NT2/D1 (cell line): ENCODE data around the gene PRMT7.

Experiments used
- DNase-seq: peaks from one replicate; pipeline ENCODE4 v3.0.0-alpha.2; 2011; ENCODE audit warnings: low read depth, low spot score
- H3K27me3 ChIP-seq: 2 replicates; pipeline ENCODE4 v1.6.0; 2011; ENCODE audit warnings: mild to moderate bottlenecking; ENCODE audit not compliant: insufficient read length, insufficient read depth
- H3K36me3 ChIP-seq: 2 replicates; pipeline ENCODE4 v1.6.1; 2011; ENCODE audit warnings: mild to moderate bottlenecking, low read length, mixed read lengths; ENCODE audit not compliant: insufficient read depth, insufficient read length
- H3K4me1 ChIP-seq: 2 replicates; pipeline ENCODE4 v1.5.1; 2011; ENCODE audit not compliant: insufficient read depth, insufficient read length
- H3K4me3 ChIP-seq: 2 replicates; pipeline ENCODE4 v1.5.1; 2011; ENCODE audit warnings: low read depth; ENCODE audit not compliant: insufficient read length
- H3K9ac ChIP-seq: 2 replicates; pipeline ENCODE4 v1.6.0; 2011; ENCODE audit warnings: low read depth; ENCODE audit not compliant: insufficient read length
- H3K9me3 ChIP-seq: 2 replicates; pipeline ENCODE4 v1.5.1; 2011; ENCODE audit warnings: mild to moderate bottlenecking, low read length; ENCODE audit not compliant: insufficient read depth
- SUZ12 ChIP-seq: IDR thresholded peaks from 2 replicates; pipeline ENCODE4 v1.6.1; 2011; ENCODE audit not compliant: insufficient read length, insufficient read depth; ENCODE audit errors: extremely low read depth
- YY1 ChIP-seq: IDR thresholded peaks from 2 replicates; pipeline ENCODE4 v1.6.1; 2011; ENCODE audit not compliant: insufficient read length, insufficient read depth
- ZNF274 ChIP-seq: IDR thresholded peaks from 2 replicates; pipeline ENCODE4 v1.6.1; 2011; ENCODE audit warnings: mild to moderate bottlenecking, low read depth, low read length

PRMT7 gene

GRCh38 chr16:68338326-68339119 lies 27.7 kb downstream of the PRMT7 start:
- H3K9ac ChIP-seq = no peak overlapping the region

DNA sequence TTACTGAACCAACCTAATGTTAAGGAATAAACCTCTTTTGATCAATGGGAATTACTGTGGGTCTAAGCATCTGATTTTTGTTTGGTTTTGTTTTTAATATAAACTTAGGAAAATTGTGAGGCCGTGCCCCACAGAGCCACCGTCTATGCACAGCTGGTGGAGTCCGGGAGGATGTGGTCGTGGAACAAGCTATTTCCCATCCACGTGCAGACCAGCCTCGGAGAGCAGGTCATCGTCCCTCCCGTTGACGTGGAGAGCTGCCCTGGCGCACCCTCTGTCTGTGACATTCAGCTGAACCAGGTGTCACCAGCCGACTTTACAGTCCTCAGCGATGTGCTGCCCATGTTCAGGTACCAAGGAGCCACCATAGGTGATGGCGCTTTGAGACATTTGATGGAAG lies 28.4 kb downstream of the PRMT7 start:
- H3K4me1 ChIP-seq = peaks cover 5% of the 10 kb centered on the region
- H3K36me3 ChIP-seq = peaks cover 85% of the 10 kb centered on the region
- no peak overlapping the region for H3K4me3 ChIP-seq
- H3K27me3 ChIP-seq = no peaks in the 10 kb centered on the region
- TF ChIP-seq ZNF274 (no peak), SUZ12 (no peak), YY1 (no peak)
- no peak for DNase-seq
- no peak overlapping the region for H3K9ac ChIP-seq
- no peaks in the 10 kb centered on the region for H3K9me3 ChIP-seq

More at GRCh38 chr16:68338326-68339119, 27.7 kb downstream of the PRMT7 start:
- no peak for DNase-seq
- Histone ChIP-seq H3K9me3 (no peaks in the 10 kb centered on the region), H3K36me3 (peaks cover 85% of the 10 kb centered on the region), H3K4me3 (no peak overlapping the region), H3K27me3 (no peaks in the 10 kb centered on the region), H3K4me1 (peaks cover 5% of the 10 kb centered on the region)
- TF ChIP-seq YY1 = no peak
- TF ChIP-seq SUZ12 = no peak

DNA sequence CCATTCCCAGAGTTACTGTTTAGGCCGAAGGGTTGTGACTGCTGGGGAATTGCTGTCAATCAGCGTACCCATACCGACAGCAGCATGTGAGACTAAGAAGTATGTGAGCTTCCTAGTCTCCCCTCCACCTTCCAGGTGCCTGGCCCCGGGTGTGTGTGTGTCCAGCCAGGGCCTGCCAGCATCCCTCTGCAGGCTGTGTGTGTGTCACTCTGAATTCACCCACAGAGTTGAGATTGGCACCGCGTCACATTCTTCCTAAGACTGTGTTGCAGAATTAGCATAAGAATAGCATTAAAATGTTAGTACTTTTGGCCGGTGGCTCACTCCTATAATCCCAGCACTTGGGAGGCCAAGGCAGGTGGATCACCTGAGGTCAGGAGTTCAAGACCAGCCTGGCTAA lies 31.8 kb downstream of the PRMT7 start:
- no peak for DNase-seq
- Histone ChIP-seq H3K36me3 (peaks cover 88% of the 10 kb centered on the region), H3K4me1 (peaks cover 9% of the 10 kb centered on the region), H3K27me3 (no peaks in the 10 kb centered on the region), H3K9ac (no peak overlapping the region), H3K9me3 (no peaks in the 10 kb centered on the region), H3K4me3 (no peak overlapping the region)
- no peak for TF ChIP-seq SUZ12
- TF ChIP-seq ZNF274 = no peak

GRCh38 chr16:68343137-68343536 lies 32.3 kb downstream of the PRMT7 start:
- H3K27me3 ChIP-seq = no peaks in the 10 kb centered on the region
- peaks cover 88% of the 10 kb centered on the region for H3K36me3 ChIP-seq
- peaks cover 9% of the 10 kb centered on the region for H3K4me1 ChIP-seq
- DNase-seq = no peak
- TF ChIP-seq ZNF274 (no peak), YY1 (no peak), SUZ12 (no peak)
- H3K9ac ChIP-seq = no peak overlapping the region
- no peak overlapping the region for H3K4me3 ChIP-seq
- no peaks in the 10 kb centered on the region for H3K9me3 ChIP-seq

- Histone ChIP-seq H3K4me3 (no peak overlapping the region), H3K27me3 (no peaks in the 10 kb centered on the region), H3K9ac (no peak overlapping the region), H3K4me1 (peaks cover 9% of the 10 kb centered on the region), H3K9me3 (no peaks in the 10 kb centered on the region), H3K36me3 (peaks cover 87% of the 10 kb centered on the region)
- TF ChIP-seq ZNF274 = no peak
- no peak for TF ChIP-seq SUZ12
- DNase-seq = no peak
Observed at GRCh38 chr16:68344252-68344651, 33.4 kb downstream of the PRMT7 start.

GRCh38 chr16:68345351-68345810 lies 34.6 kb downstream of the PRMT7 start:
- H3K4me1 ChIP-seq = peaks cover 9% of the 10 kb centered on the region
- H3K9me3 ChIP-seq = no peaks in the 10 kb centered on the region
- H3K27me3 ChIP-seq = no peaks in the 10 kb centered on the region
- no peak for TF ChIP-seq YY1
- TF ChIP-seq SUZ12 = no peak
- TF ChIP-seq ZNF274 = no peak
- no peak overlapping the region for H3K4me3 ChIP-seq
- no peak overlapping the region for H3K9ac ChIP-seq
- DNase-seq = no peak
- peaks cover 87% of the 10 kb centered on the region for H3K36me3 ChIP-seq

DNA sequence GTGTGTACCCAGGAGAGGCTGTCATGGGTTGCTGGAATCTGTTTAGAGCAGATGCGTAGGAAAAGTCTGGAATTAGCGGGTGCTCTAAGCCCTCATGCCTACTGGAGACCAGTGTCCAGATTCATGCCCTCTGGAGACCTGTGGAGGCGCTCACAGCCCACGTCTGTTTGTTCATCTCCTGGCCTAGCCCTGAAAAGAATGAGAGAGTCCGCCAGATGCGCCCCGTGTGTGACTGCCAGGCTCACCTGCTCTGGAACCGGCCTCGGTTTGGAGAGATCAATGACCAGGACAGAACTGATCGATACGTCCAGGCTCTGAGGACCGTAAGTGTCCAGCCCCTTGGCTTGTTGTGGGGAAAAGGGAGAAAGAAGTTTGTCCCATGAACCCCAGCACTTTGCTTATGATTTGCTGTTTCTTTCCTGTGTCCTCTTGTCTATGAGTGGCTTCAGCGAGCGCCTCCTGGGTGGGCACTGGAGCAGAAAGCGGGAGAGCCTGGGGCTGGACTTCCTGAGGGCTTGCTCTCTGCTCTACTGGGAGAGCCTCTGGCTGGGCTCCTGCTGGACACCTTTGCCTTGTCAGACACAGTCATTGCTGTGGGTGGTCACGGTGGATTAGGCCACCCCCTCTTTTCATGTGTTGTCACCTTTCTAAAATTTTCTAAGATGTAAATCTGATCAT lies 35.3 kb downstream of the PRMT7 start:
- Histone ChIP-seq H3K4me3 (no peak overlapping the region), H3K9ac (no peak overlapping the region), H3K27me3 (no peaks in the 10 kb centered on the region), H3K4me1 (peaks cover 9% of the 10 kb centered on the region), H3K36me3 (peaks cover 87% of the 10 kb centered on the region), H3K9me3 (no peaks in the 10 kb centered on the region)
- TF ChIP-seq SUZ12 (no peak), YY1 (no peak), ZNF274 (no peak)
- no peak for DNase-seq
